ENCODE data around the gene LIN54. TPM values are rescaled to one million over a fixed set of nuclear protein-coding genes. Genes with fewer than 3 reads are reported as not detected.

The LIN54 gene
- total and polyA plus RNA-seq, 2 of the 13 experiments (the other 11 are each of a cell fraction or from before 2014, with no cell fraction given): 25.2 to 32.9 TPM

GRCh38 chr4:82890901-82891706 lies 119.5 kb downstream of the LIN54 start, which contains the start of gene SEC31A (continued):
- TF ChIP-seq NONO (IDR thresholded peaks at IDR 0.05) (no peak), NONO (CRISPR knock-in tag; conservative IDR thresholded peaks at IDR 0.05) (peak; percentile 99), SMAD1 (CRISPR knock-in tag; IDR thresholded peaks at IDR 0.05; ENCODE audit: borderline replicate concordance, low read depth) (no peak; the same call in 1 of the 2 replicates), YEATS2 (CRISPR knock-in tag; IDR thresholded peaks at IDR 0.05; ENCODE audit: borderline replicate concordance) (peak; percentile 92), ZNF674 (CRISPR knock-in tag; IDR thresholded peaks at IDR 0.05; ENCODE audit: low read depth) (peak; percentile 58; the same call in 1 of the 2 replicates), CBX5 (CRISPR knock-in tag; IDR thresholded peaks at IDR 0.05; ENCODE audit: borderline replicate concordance) (peak; percentile 47; the same call in 1 of the 2 replicates), BCL6 (CRISPR knock-in tag; IDR thresholded peaks at IDR 0.05) (peak; percentile 54), THAP11 (CRISPR knock-in tag; IDR thresholded peaks at IDR 0.05) (peak; percentile 91), CAMTA2 (CRISPR knock-in tag; IDR thresholded peaks at IDR 0.05; ENCODE audit: borderline replicate concordance) (peak; percentile 85; the same call in 1 of the 2 replicates), TCF7L2 (IDR thresholded peaks at IDR 0.05; ENCODE audit: low read depth, low read length) (no peak), TBL1XR1 (IDR thresholded peaks at IDR 0.05; ENCODE audit: borderline replicate concordance, low read length, partially characterized antibody) (no peak), MAFK (conservative IDR thresholded peaks at IDR 0.05 in 1 of 2, IDR thresholded peaks at IDR 0.05 in 1 of 2; ENCODE audit: low read length in 2 of 2) (no peak), ZHX1 (CRISPR knock-in tag; IDR thresholded peaks at IDR 0.05; ENCODE audit: low read depth) (peak; percentile 95), ZNF619 (CRISPR knock-in tag; IDR thresholded peaks at IDR 0.05) (peak; percentile 78), ZFY (CRISPR knock-in tag; IDR thresholded peaks at IDR 0.05) (peak; percentile 96), ZNF552 (CRISPR knock-in tag; IDR thresholded peaks at IDR 0.05; ENCODE audit: borderline replicate concordance) (peak; percentile 92), ATAD3A (CRISPR knock-in tag; IDR thresholded peaks at IDR 0.05) (no peak), DBP (CRISPR knock-in tag; IDR thresholded peaks at IDR 0.05; ENCODE audit: not compliant biosample characterization) (peak; percentile 90), ZNF335 (CRISPR knock-in tag; IDR thresholded peaks at IDR 0.05) (0 out of 2 replicates have a peak, but pooled peaks have one; percentile 55), ZNF598 (CRISPR knock-in tag; IDR thresholded peaks at IDR 0.05; ENCODE audit: borderline replicate concordance) (peak; percentile 92), MTF2 (CRISPR knock-in tag; IDR thresholded peaks at IDR 0.05; ENCODE audit: borderline replicate concordance) (peak; percentile 81), ZMYM3 (CRISPR knock-in tag; IDR thresholded peaks at IDR 0.05) (peak; percentile 43; the same call in 1 of the 2 replicates), ZC3H13 (CRISPR knock-in tag; IDR thresholded peaks at IDR 0.05) (peak; percentile 86; the same call in 1 of the 2 replicates), YY1 (IDR thresholded peaks at IDR 0.05; ENCODE audit: insufficient read depth, insufficient replicate concordance, low read depth, low read length) (peak; percentile 89), ATF1 (CRISPR knock-in tag; IDR thresholded peaks at IDR 0.05) (peak; percentile 81)
